ENCODE measurements around the gene SMYD1.
A peak's percentile ranks its signal among the peaks of the same experiment; 100 is the strongest.

SMYD1 gene

DNA sequence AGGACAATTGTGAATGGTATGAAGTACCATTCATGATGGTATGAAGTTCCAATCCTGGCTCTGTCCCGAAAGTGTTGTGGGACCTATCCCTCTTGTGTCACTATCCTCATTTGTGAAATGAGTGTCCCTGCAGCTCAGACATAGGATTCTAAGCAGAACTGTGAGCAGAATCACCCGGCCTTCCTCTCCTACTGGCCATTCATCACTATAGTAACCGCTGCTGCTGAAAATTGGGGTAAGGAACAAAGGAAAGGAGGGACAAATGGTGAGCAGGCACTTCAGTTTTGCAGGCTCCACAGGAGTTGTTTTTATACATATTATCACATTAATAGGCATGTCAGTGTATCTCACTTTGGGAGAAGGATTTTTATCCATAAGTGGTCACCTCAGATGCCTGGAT lies 27.4 kb downstream of the SMYD1 start:
- TF ChIP-seq ARNT (IDR thresholded peaks at IDR 0.05) (no peak), HDGF (IDR thresholded peaks at IDR 0.05; ENCODE audit: borderline replicate concordance) (no peak), CTBP1 (IDR thresholded peaks at IDR 0.05; ENCODE audit: borderline replicate concordance) (no peak), FOXK2 (IDR thresholded peaks at IDR 0.05) (no peak), LEF1 (IDR thresholded peaks at IDR 0.05; ENCODE audit: borderline replicate concordance) (no peak), NFRKB (IDR thresholded peaks at IDR 0.05) (no peak), FOXM1 (IDR thresholded peaks at IDR 0.05; ENCODE audit: borderline replicate concordance) (no peak)
- ChIA-PET CTCF (no interaction called here), POLR2A (no interaction called here)
- no peak for DNase-seq (ENCODE audit: extremely low spot score)

DNA sequence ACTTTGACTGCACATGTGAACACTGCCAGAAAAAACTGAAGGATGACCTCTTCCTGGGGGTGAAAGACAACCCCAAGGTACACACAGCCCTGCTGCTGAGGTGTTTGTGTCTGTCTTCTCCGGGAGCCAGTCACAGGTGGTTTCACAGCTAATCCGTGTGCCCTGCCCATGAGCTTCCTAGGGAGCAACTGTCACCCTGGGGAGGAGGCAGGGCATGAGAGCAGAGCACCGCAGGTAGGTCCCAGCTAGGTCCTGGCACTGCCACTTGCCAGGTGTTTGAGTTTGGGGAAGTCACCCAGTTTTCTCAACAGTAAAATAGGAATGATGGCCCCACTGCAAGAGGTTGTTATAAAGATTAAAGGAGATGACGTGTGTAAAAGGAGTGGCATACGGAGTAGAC lies 29.1 kb downstream of the SMYD1 start:
- CTCF ChIA-PET, result no interaction called here
- no peak for DNase-seq (ENCODE audit: extremely low spot score)
- POLR2A ChIA-PET, result interaction anchor here (1.2 kb wide), 1 partner anchor 17 kb away, joined by 3 read pairs; no protein-coding TSS in a partner anchor
- no peak for TF ChIP-seq BHLHE40 (IDR thresholded peaks at IDR 0.05; ENCODE audit: borderline replicate concordance)
- no peak for TF ChIP-seq FOXK2 (IDR thresholded peaks at IDR 0.05)
- TF ChIP-seq ELF4 (IDR thresholded peaks at IDR 0.05), result no peak
- no peak for TF ChIP-seq ZNF384 (IDR thresholded peaks at IDR 0.05)
- TF ChIP-seq L3MBTL2 (conservative IDR thresholded peaks at IDR 0.05), result no peak
- TF ChIP-seq HDGF (IDR thresholded peaks at IDR 0.05; ENCODE audit: borderline replicate concordance), result no peak
- no peak for TF ChIP-seq SUZ12 (IDR thresholded peaks at IDR 0.05)
- no peak for TF ChIP-seq LEF1 (IDR thresholded peaks at IDR 0.05; ENCODE audit: borderline replicate concordance)
- TF ChIP-seq TARDBP (IDR thresholded peaks at IDR 0.05), result no peak
- no peak for TF ChIP-seq CTBP1 (IDR thresholded peaks at IDR 0.05; ENCODE audit: borderline replicate concordance)
- TF ChIP-seq ARNT (IDR thresholded peaks at IDR 0.05), result no peak
- TF ChIP-seq FOXA1 (IDR thresholded peaks at IDR 0.05), result no peak
- no peak for TF ChIP-seq SP1 (IDR thresholded peaks at IDR 0.05)
- TF ChIP-seq FOXM1 (IDR thresholded peaks at IDR 0.05; ENCODE audit: borderline replicate concordance), result no peak

DNA sequence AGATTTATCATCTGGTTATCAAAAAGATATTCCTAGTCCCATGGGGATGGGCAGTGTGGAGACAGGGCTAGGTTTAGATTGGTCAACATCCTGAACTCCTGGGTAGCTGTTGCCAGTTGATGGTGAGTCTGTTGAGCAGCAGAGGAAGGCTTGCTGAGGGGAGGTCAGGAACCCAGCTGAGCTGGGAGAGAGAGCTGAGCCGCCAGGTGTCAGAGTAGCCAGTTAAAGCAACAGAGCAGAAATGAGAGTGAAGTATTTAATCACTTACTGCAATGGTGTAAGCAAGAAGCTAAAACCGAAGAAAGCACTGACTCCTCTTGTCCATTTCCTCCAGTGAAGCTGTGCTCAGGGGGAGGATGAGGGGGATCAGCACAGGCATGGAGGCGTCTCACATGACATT lies 29.6 kb downstream of the SMYD1 start:
- TF ChIP-seq FOXA1 (IDR thresholded peaks at IDR 0.05), result no peak
- TF ChIP-seq LEF1 (IDR thresholded peaks at IDR 0.05; ENCODE audit: borderline replicate concordance), result no peak
- TF ChIP-seq FOXM1 (IDR thresholded peaks at IDR 0.05; ENCODE audit: borderline replicate concordance), result no peak
- TF ChIP-seq FOXK2 (IDR thresholded peaks at IDR 0.05), result no peak
- TF ChIP-seq TARDBP (IDR thresholded peaks at IDR 0.05), result no peak
- no peak for DNase-seq (ENCODE audit: extremely low spot score)
- CTCF ChIA-PET, result no interaction called here
- POLR2A ChIA-PET, result interaction anchor here (1.2 kb wide), 1 partner anchor 17 kb away, joined by 3 read pairs; no protein-coding TSS in a partner anchor

DNA sequence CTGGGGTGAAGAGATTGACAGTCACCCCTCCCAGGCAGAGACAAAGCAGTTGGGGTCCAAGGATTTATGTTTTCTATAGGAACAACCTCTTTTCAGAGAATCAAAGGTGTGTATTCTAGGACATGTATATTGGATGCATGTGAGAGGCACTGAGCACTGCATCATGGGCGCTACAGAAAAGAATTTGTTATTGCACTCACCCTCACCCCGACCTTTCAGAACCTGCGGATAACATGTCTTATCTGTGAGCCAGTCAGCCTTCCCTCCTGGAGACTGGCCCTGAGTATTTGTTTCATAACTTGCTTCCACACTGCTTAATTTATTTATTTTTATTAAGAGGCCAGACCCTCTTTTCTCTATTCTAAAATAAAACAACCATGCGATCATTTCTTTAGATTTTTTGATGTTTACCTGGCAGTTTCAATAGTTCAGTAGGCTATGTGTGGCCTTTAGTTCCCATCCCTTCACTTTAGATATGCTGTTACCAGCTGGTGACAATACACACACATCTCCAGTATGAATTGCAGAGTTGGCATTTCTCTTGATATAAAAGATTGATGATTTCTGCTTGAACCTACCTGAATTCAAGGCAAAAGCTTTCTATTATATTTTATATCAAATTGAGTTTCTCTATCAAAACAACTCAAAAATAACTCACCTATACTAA lies 30.4 kb downstream of the SMYD1 start:
- DNase-seq (ENCODE audit: extremely low spot score), result no peak
- ChIA-PET POLR2A (no interaction called here), CTCF (no interaction called here)
- TF ChIP-seq FOXK2 (IDR thresholded peaks at IDR 0.05) (no peak), FOXA1 (IDR thresholded peaks at IDR 0.05) (no peak)

DNA sequence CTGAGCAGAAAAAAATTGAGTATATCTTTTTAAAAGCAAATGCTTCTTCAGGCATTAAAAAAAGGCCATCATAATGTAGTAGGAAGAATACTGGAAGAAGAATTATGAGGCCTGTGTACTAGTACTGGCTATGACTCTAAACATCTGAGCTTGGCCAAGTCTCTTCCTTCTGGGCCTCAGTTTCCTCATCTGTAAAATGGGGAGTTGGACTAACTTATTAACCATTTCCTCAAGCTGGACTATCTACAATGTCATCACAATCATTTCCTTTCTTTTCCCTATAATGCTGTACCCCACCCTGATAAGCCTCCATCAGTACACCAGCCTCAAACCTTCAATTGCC lies 30.9 kb downstream of the SMYD1 start:
- CTCF ChIA-PET, result no interaction called here
- DNase-seq (ENCODE audit: extremely low spot score), result no peak
- POLR2A ChIA-PET, result no interaction called here
- TF ChIP-seq LEF1 (IDR thresholded peaks at IDR 0.05; ENCODE audit: borderline replicate concordance) (no peak), ELF4 (IDR thresholded peaks at IDR 0.05) (no peak), ZNF384 (IDR thresholded peaks at IDR 0.05) (no peak), FOXM1 (IDR thresholded peaks at IDR 0.05; ENCODE audit: borderline replicate concordance) (no peak), BHLHE40 (IDR thresholded peaks at IDR 0.05; ENCODE audit: borderline replicate concordance) (no peak), NFRKB (IDR thresholded peaks at IDR 0.05) (no peak), ARNT (IDR thresholded peaks at IDR 0.05) (no peak), HDGF (IDR thresholded peaks at IDR 0.05; ENCODE audit: borderline replicate concordance) (no peak)

DNA sequence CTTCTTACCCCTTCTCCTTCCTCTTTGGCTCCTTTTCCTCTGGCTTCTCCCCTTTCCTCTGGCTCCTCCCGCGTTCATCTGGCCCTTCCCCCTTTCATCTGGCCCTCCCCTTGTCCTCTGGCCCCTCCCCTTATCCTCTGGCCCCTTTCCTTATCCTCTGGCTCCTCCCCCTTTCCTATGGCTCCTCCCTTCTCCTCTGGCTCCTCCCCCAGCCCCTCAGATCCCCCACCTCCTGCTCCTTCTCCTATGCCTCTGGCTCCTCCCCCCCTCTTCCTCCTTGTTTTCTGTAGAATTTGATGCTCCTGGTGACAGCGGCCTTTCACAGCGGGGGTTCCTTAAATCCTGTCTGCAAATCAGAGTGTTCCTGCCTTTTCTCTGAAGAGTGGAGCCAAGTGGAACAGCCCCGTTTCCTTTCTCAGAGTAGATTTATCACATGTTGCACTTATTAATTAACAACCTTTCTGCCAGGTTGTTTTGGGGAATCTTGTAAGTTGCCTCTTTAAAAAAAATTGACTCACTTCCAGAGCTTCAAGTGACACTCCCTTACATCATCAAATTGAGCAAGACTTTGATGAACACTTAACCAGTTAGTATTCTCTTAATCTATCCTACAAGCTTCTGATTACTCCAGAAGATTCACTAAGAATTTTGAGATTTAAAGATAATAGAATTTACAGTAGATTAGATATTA lies 32.3 kb downstream of the SMYD1 start:
- ChIA-PET POLR2A (no interaction called here), CTCF (no interaction called here)
- DNase-seq (ENCODE audit: extremely low spot score), result peak; percentile 85
- TF ChIP-seq, protein P1, sequence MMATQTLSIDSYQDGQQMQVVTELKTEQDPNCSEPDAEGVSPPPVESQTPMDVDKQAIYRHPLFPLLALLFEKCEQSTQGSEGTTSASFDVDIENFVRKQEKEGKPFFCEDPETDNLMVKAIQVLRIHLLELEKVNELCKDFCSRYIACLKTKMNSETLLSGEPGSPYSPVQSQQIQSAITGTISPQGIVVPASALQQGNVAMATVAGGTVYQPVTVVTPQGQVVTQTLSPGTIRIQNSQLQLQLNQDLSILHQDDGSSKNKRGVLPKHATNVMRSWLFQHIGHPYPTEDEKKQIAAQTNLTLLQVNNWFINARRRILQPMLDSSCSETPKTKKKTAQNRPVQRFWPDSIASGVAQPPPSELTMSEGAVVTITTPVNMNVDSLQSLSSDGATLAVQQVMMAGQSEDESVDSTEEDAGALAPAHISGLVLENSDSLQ (IDR thresholded peaks at IDR 0.05), result peak; percentile 14; the same call in 1 of the 2 replicates
- TF ChIP-seq FOXM1 (IDR thresholded peaks at IDR 0.05; ENCODE audit: borderline replicate concordance), result no peak

DNA sequence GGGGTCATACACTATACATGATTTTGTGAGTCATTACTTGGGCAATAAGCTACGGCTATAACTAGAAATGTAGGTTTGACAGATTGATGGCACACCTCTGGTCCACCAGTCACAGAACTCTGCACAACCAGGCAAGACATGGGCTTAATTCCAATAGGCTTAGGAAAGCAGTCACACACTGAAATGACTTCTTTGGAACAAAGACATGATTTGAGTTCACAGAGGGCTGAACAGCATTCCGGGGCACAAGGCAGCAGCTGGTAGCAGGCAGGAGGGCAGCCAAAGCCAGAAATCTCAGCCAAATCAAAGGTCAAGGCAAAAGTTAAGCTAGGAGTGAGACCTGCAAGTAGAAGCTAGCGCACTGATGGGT lies 32.8 kb downstream of the SMYD1 start:
- ChIA-PET POLR2A (no interaction called here), CTCF (interaction anchor here (0.8 kb wide), 1 partner anchor 40 kb away, joined by 3 read pairs; no protein-coding TSS in a partner anchor)
- no peak for TF ChIP-seq SP1 (IDR thresholded peaks at IDR 0.05)
- TF ChIP-seq ELF4 (IDR thresholded peaks at IDR 0.05), result no peak
- TF ChIP-seq SUZ12 (IDR thresholded peaks at IDR 0.05), result no peak
- no peak for TF ChIP-seq LEF1 (IDR thresholded peaks at IDR 0.05; ENCODE audit: borderline replicate concordance)
- TF ChIP-seq BHLHE40 (IDR thresholded peaks at IDR 0.05; ENCODE audit: borderline replicate concordance), result no peak
- no peak for TF ChIP-seq HDGF (IDR thresholded peaks at IDR 0.05; ENCODE audit: borderline replicate concordance)
- no peak for TF ChIP-seq FOXM1 (IDR thresholded peaks at IDR 0.05; ENCODE audit: borderline replicate concordance)
- no peak for TF ChIP-seq L3MBTL2 (conservative IDR thresholded peaks at IDR 0.05)
- no peak for TF ChIP-seq FOXK2 (IDR thresholded peaks at IDR 0.05)
- no peak for TF ChIP-seq NFRKB (IDR thresholded peaks at IDR 0.05)
- no peak for TF ChIP-seq ARNT (IDR thresholded peaks at IDR 0.05)
- DNase-seq (ENCODE audit: extremely low spot score), result no peak

DNA sequence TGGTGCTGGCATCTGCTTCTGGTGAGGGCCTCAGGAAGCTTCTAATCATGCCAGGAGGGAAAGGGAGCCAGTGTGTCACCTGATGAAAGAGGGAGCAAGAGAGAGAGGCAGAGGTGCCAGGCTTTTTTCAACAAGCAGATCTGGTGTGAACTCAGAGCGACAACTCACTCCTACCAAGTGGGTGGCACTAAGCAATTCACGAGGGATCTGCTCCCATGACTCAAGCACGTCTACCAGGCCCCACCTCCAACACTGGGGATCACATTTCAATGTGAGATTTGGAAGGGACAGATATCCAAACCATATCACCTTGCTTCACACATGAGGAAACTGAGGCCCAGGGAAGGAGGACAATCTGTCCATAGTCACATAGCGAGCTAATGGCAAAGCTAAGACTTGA lies 41.2 kb downstream of the SMYD1 start:
- TF ChIP-seq LEF1 (IDR thresholded peaks at IDR 0.05; ENCODE audit: borderline replicate concordance) (no peak), SUZ12 (IDR thresholded peaks at IDR 0.05) (no peak), L3MBTL2 (conservative IDR thresholded peaks at IDR 0.05) (no peak), ELF4 (IDR thresholded peaks at IDR 0.05) (no peak)
- CTCF ChIA-PET, result no interaction called here

More for the DNA sequence above, 41.2 kb downstream of the SMYD1 start:
- POLR2A ChIA-PET, result no interaction called here
- DNase-seq (ENCODE audit: extremely low spot score), result no peak
